ENCODE measurements around the gene GJA8. TPM values are rescaled to one million over a fixed set of nuclear protein-coding genes. Genes with fewer than 3 reads are reported as not detected.

GJA8 gene
- total and polyA plus RNA-seq, 7 donors: not detected

DNA sequence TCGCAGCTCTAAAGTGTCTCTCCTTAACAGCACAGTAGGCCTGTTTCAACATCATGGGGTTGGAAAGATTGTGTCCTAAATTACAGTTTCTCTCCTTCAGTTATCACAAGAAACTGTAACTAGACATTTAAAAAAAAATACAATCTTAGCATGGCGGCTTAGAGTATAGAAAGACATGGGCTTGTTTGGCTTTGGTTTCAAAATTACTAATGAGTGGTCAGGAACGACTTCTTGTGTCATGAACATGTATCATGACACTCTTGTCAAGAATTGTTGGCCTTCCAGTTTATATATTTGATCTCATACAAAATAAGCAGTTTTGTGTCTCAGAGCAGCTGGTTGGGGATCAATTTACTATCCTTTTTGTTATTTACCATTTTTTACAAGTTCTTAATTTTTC is 2.1 kb downstream of the GJA8 start:
- DNase-seq: no peak
- no peak for ATAC-seq
- intact Hi-C loops (cut with DNase I): no loop called here
- H3K9me3 ChIP-seq: no peaks in the 10 kb centered on the region
- H3K27ac ChIP-seq: no peak overlapping the region
- TF ChIP-seq, protein P1, sequence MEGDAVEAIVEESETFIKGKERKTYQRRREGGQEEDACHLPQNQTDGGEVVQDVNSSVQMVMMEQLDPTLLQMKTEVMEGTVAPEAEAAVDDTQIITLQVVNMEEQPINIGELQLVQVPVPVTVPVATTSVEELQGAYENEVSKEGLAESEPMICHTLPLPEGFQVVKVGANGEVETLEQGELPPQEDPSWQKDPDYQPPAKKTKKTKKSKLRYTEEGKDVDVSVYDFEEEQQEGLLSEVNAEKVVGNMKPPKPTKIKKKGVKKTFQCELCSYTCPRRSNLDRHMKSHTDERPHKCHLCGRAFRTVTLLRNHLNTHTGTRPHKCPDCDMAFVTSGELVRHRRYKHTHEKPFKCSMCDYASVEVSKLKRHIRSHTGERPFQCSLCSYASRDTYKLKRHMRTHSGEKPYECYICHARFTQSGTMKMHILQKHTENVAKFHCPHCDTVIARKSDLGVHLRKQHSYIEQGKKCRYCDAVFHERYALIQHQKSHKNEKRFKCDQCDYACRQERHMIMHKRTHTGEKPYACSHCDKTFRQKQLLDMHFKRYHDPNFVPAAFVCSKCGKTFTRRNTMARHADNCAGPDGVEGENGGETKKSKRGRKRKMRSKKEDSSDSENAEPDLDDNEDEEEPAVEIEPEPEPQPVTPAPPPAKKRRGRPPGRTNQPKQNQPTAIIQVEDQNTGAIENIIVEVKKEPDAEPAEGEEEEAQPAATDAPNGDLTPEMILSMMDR (IDR thresholded peaks at IDR 0.05): no peak
- H3K4me1 ChIP-seq: no peaks in the 10 kb centered on the region
- no peak overlapping the region for H3K4me3 ChIP-seq
- no peaks in the 10 kb centered on the region for H3K27me3 ChIP-seq (ENCODE audit: insufficient read depth in 3 of 3, low read length in 2 of 3)
- no peaks in the 10 kb centered on the region for H3K36me3 ChIP-seq (ENCODE audit: insufficient read depth in 1 of 2, low read depth in 1 of 2)
- 83 to 88% (median 84%) methylated on average over 3 of the region's 3 CpGs for WGBS, 3 donors

DNA sequence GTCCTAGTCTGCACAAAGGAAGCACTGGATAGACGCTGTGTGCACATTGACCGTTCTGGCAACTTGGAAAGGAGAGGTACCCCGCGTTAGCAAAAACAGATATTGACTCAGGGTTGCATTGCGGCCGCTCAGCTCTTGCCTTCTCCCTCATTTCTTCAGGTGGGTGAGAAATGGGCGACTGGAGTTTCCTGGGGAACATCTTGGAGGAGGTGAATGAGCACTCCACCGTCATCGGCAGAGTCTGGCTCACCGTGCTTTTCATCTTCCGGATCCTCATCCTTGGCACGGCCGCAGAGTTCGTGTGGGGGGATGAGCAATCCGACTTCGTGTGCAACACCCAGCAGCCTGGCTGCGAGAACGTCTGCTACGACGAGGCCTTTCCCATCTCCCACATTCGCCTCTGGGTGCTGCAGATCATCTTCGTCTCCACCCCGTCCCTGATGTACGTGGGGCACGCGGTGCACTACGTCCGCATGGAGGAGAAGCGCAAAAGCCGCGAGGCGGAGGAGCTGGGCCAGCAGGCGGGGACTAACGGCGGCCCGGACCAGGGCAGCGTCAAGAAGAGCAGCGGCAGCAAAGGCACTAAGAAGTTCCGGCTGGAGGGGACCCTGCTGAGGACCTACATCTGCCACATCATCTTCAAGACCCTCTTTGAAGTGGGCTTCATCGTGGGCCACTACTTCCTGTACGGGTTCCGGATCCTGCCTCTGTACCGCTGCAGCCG is 5.4 kb downstream of the GJA8 start:
- WGBS, 3 donors: 94 to 95% (median 95%) methylated on average over 44 of the region's 44 CpGs
- intact Hi-C loops (cut with DNase I): no loop called here
- Histone ChIP-seq H3K36me3 (ENCODE audit: insufficient read depth in 1 of 2, low read depth in 1 of 2) (no peaks in the 10 kb centered on the region), H3K9me3 (no peaks in the 10 kb centered on the region), H3K4me3 (no peak overlapping the region), H3K27ac (no peak overlapping the region), H3K4me1 (no peaks in the 10 kb centered on the region), H3K27me3 (ENCODE audit: insufficient read depth in 3 of 3, low read length in 2 of 3) (no peaks in the 10 kb centered on the region)
- ATAC-seq: no peak
- DNase-seq: no peak
- TF ChIP-seq, protein P1 (IDR thresholded peaks at IDR 0.05): no peak

- no peak for DNase-seq
- no peaks in the 10 kb centered on the region for H3K36me3 ChIP-seq (ENCODE audit: insufficient read depth in 1 of 2, low read depth in 1 of 2)
Observed at GRCh38 chr1:147912553-147912952, 10.0 kb downstream of the GJA8 start.

DNA sequence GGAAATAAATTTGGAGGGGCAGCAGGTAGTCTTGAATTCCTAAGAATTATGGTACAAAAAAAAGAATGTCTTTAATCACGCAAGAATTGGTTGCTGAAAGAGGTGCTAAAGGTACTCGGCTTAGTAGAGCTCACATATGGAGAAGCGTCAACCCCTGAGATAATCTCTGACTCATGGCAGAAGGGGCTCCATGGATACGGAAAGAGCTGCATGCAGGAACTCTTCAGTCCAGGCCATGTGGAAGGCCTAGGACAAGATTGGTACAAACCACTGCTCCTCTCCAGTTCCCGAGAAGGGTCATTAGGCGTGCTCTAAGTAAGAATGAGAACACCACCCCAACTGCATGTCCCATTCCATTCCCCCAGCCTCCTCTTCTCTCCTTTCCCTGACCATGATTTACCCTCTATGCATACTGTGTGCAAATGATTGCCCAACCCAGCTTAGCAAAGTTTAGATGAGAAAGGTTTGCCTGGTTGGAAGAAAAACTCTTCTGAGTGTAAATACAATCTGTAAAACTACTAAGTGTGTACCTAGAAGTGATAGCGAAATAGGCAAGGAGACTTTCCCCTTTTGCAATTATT is 10.9 kb downstream of the GJA8 start:
- TF ChIP-seq, protein P1 (IDR thresholded peaks at IDR 0.05): no peak
- H3K36me3 ChIP-seq (ENCODE audit: insufficient read depth in 1 of 2, low read depth in 1 of 2): no peaks in the 10 kb centered on the region
- H3K4me1 ChIP-seq: no peaks in the 10 kb centered on the region
- no peaks in the 10 kb centered on the region for H3K9me3 ChIP-seq
- H3K27me3 ChIP-seq (ENCODE audit: insufficient read depth in 3 of 3, low read length in 2 of 3): no peaks in the 10 kb centered on the region
- H3K4me3 ChIP-seq: no peak overlapping the region
- H3K27ac ChIP-seq: no peak overlapping the region
- ATAC-seq (no peak), DNase-seq (no peak)
- 89 to 92% (median 92%) methylated on average over 7 of the region's 7 CpGs for WGBS, 3 donors
- intact Hi-C loops (cut with DNase I): no loop called here

More at GRCh38 chr1:147912553-147912952, 10.0 kb downstream of the GJA8 start:
- no peak overlapping the region for H3K27ac ChIP-seq
- no peaks in the 10 kb centered on the region for H3K9me3 ChIP-seq
- ATAC-seq: no peak
- WGBS, 3 donors: 67 to 72% (median 69%) methylated on average over 2 of the region's 2 CpGs
- no peak overlapping the region for H3K4me3 ChIP-seq
- no peaks in the 10 kb centered on the region for H3K27me3 ChIP-seq (ENCODE audit: insufficient read depth in 3 of 3, low read length in 2 of 3)
- TF ChIP-seq, protein P1 (IDR thresholded peaks at IDR 0.05): no peak
- H3K4me1 ChIP-seq: no peaks in the 10 kb centered on the region
- intact Hi-C loops (cut with DNase I): no loop called here

Measured in psoas muscle (tissue), 8 donors.